ENCODE measurements around the gene TSHZ2. TPM values are rescaled to one million over a fixed set of nuclear protein-coding genes. Genes with fewer than 3 reads are reported as not detected.

TSHZ2 gene
- total RNA-seq, 1 experiment from 2014 or later = 0.07 TPM

DNA sequence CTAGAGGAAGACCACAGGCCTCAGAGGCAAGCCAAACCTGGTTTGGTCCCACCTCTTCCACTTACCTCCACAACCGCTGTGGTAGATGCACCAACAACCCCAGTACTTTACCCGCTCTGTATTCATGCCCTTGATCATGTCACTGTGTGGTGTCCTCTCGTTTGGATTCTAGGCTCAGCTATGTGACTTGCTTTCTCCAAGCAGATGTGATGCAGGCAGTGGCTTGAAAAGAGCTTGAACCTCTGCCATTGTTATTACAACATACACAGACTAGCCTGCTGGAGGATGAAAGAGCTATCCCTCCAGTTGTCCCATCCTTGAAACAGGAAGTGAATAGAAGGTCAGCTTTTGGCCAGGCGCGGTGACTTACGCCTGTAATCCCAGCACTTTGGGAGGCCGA is 473.8 kb downstream of the TSHZ2 start:
- no peak overlapping the region for H3K9ac ChIP-seq (ENCODE audit: low read length)
- no peaks in the 10 kb centered on the region for H3K79me2 ChIP-seq (ENCODE audit: insufficient read depth, low read length)
- intact Hi-C loops (cut with micrococcal nuclease) = no loop called here
- H3K4me2 ChIP-seq (ENCODE audit: low read length) = no peak overlapping the region
- RAD21 ChIA-PET (ENCODE audit: low non-redundant PET in 1 of 2, low total read pairs in 2 of 2, uncharacterized antibody in 2 of 2, unreplicated experiment in 2 of 2) = no interaction called here
- CTCF ChIA-PET = no interaction called here
- H3K27me3 ChIP-seq (ENCODE audit: insufficient read depth, low read length) = no peaks in the 10 kb centered on the region
- no peak overlapping the region for H3K4me3 ChIP-seq (replicated peaks in 1 of 2; ENCODE audit: low read depth in 1 of 2, low read length in 2 of 2)
- H2AFZ ChIP-seq (ENCODE audit: low read depth, low read length, poor library complexity, severe bottlenecking) = no peak overlapping the region
- no TSS peak for BruUV-seq (replicated peaks)
- TF ChIP-seq SRF (IDR thresholded peaks at IDR 0.05; ENCODE audit: low read depth) = no peak
- no peak for TF ChIP-seq POLR2A (IDR thresholded peaks at IDR 0.05; ENCODE audit: borderline replicate concordance, extremely low read depth, insufficient read depth, insufficient read length)
- TF ChIP-seq EZH2phosphoT487 (IDR thresholded peaks at IDR 0.05; ENCODE audit: borderline replicate concordance) = no peak
- no peak for TF ChIP-seq EGR1 (IDR thresholded peaks at IDR 0.05; ENCODE audit: low read depth)
- no peak for TF ChIP-seq ZFX (IDR thresholded peaks at IDR 0.05)
- no peak for TF ChIP-seq ATF3 (IDR thresholded peaks at IDR 0.05)
- TF ChIP-seq TCF7L2 (IDR thresholded peaks at IDR 0.05; ENCODE audit: borderline replicate concordance, extremely low read depth, insufficient read depth, insufficient read length) = no peak
- no peaks in the 10 kb centered on the region for H3K9me2 ChIP-seq (ENCODE audit: insufficient read depth)
- no peaks in the 10 kb centered on the region for H3K4me1 ChIP-seq (ENCODE audit: control insufficient read depth in 1 of 2, insufficient read depth in 2 of 2, low read length in 2 of 2)
- no peaks in the 10 kb centered on the region for H3K9me3 ChIP-seq (ENCODE audit: control insufficient read depth in 1 of 2, insufficient read depth in 1 of 2, low read depth in 1 of 2, low read length in 2 of 2)
- ATAC-seq (no peak), DNase-seq (ENCODE audit: low read depth, low spot score) (no peak)
- POLR2A ChIA-PET = no interaction called here
- no peaks in the 10 kb centered on the region for H4K20me1 ChIP-seq (ENCODE audit: insufficient read depth)
- H3K27ac ChIP-seq (ENCODE audit: low read depth, low read length) = no peak overlapping the region
- H3K36me3 ChIP-seq (ENCODE audit: control insufficient read depth in 1 of 2, insufficient read depth in 2 of 2, low read length in 2 of 2) = no peaks in the 10 kb centered on the region

GRCh38 chr20:53447316-53447715 is 475.2 kb downstream of the TSHZ2 start:
- Histone ChIP-seq H3K9me2 (ENCODE audit: insufficient read depth) (no peaks in the 10 kb centered on the region), H3K9me3 (ENCODE audit: control insufficient read depth in 1 of 2, insufficient read depth in 1 of 2, low read depth in 1 of 2, low read length in 2 of 2) (no peaks in the 10 kb centered on the region)
- ATAC-seq = no peak

More at GRCh38 chr20:53447316-53447715, 475.2 kb downstream of the TSHZ2 start:
- no peaks in the 10 kb centered on the region for H3K36me3 ChIP-seq (ENCODE audit: control insufficient read depth in 1 of 2, insufficient read depth in 2 of 2, low read length in 2 of 2)
- H2AFZ ChIP-seq (ENCODE audit: low read depth, low read length, poor library complexity, severe bottlenecking) = no peak overlapping the region
- no peak for TF ChIP-seq REST (IDR thresholded peaks at IDR 0.05; ENCODE audit: low read depth)
- TF ChIP-seq, protein P1, sequence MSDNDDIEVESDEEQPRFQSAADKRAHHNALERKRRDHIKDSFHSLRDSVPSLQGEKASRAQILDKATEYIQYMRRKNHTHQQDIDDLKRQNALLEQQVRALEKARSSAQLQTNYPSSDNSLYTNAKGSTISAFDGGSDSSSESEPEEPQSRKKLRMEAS (IDR thresholded peaks at IDR 0.05) = no peak
- TF ChIP-seq ZBTB33 (IDR thresholded peaks at IDR 0.05; ENCODE audit: extremely low read depth, insufficient replicate concordance, low read length) = no peak
- TF ChIP-seq EZH2phosphoT487 (IDR thresholded peaks at IDR 0.05; ENCODE audit: borderline replicate concordance) = no peak
- TF ChIP-seq EZH2 (IDR thresholded peaks at IDR 0.05) = no peak
- TF ChIP-seq ZNF274 (IDR thresholded peaks at IDR 0.05; ENCODE audit: low read depth, low read length) = no peak
- no peak for TF ChIP-seq CBX3 (IDR thresholded peaks at IDR 0.05; ENCODE audit: low read depth)
- TF ChIP-seq POLR2AphosphoS5 (IDR thresholded peaks at IDR 0.05; ENCODE audit: low read depth, low read length) = no peak
- no peak for TF ChIP-seq POLR2A (IDR thresholded peaks at IDR 0.05; ENCODE audit: borderline replicate concordance, extremely low read depth, insufficient read depth, insufficient read length)
- no peak for TF ChIP-seq SRF (IDR thresholded peaks at IDR 0.05; ENCODE audit: low read depth)
- TF ChIP-seq FOSL1 (IDR thresholded peaks at IDR 0.05; ENCODE audit: low read depth) = no peak
- TF ChIP-seq YY1 (IDR thresholded peaks at IDR 0.05; ENCODE audit: extremely low read depth, insufficient replicate concordance, low read depth, low read length) = no peak
- no peak for TF ChIP-seq ZFX (IDR thresholded peaks at IDR 0.05)
- H3K4me1 ChIP-seq (ENCODE audit: control insufficient read depth in 1 of 2, insufficient read depth in 2 of 2, low read length in 2 of 2) = no peaks in the 10 kb centered on the region
- ChIA-PET POLR2A (no interaction called here), RAD21 (ENCODE audit: low non-redundant PET in 1 of 2, low total read pairs in 2 of 2, uncharacterized antibody in 2 of 2, unreplicated experiment in 2 of 2) (no interaction called here), CTCF (no interaction called here)
- H3K27ac ChIP-seq (ENCODE audit: low read depth, low read length) = no peak overlapping the region
- DNase-seq (ENCODE audit: low read depth, low spot score) = no peak
- H3K27me3 ChIP-seq (ENCODE audit: insufficient read depth, low read length) = no peaks in the 10 kb centered on the region
- H3K79me2 ChIP-seq (ENCODE audit: insufficient read depth, low read length) = no peaks in the 10 kb centered on the region
- H3K4me3 ChIP-seq (replicated peaks in 1 of 2; ENCODE audit: low read depth in 1 of 2, low read length in 2 of 2) = no peak overlapping the region
- H3K9ac ChIP-seq (ENCODE audit: low read length) = no peak overlapping the region
- BruUV-seq (replicated peaks) = no TSS peak
- no peak overlapping the region for H3K4me2 ChIP-seq (ENCODE audit: low read length)
- intact Hi-C loops (cut with micrococcal nuclease) = no loop called here
- no peaks in the 10 kb centered on the region for H4K20me1 ChIP-seq (ENCODE audit: insufficient read depth)

All from HCT116 (cell line).